ENCODE data around the gene MMP28.

Gene MMP28

GRCh38 chr17:35731917-35732805 is 63.3 kb downstream of the MMP28 start:
- H3K36me3 ChIP-seq (ENCODE audit: insufficient read depth, low read length), result no peaks in the 10 kb centered on the region
- H3K4me3 ChIP-seq (ENCODE audit: low read depth, low read length, poor library complexity, severe bottlenecking), result peak overlapping the region; percentile 57
- no peaks in the 10 kb centered on the region for H3K9me3 ChIP-seq (ENCODE audit: low read length)
- TF ChIP-seq EZH2 (IDR thresholded peaks at IDR 0.05; ENCODE audit: borderline replicate concordance, low read length) (no peak), CTCF (IDR thresholded peaks at IDR 0.05; ENCODE audit: low read length) (no peak)
- no peak overlapping the region for H3K27ac ChIP-seq (ENCODE audit: low read depth, low read length, poor library complexity, severe bottlenecking)
- no peaks in the 10 kb centered on the region for H4K20me1 ChIP-seq (ENCODE audit: insufficient read depth, low read length)
- H3K4me1 ChIP-seq (ENCODE audit: insufficient read depth, low read length, severe bottlenecking), result peaks cover 8% of the 10 kb centered on the region
- no peaks in the 10 kb centered on the region for H3F3A ChIP-seq (ENCODE audit: insufficient read depth, low read length)
- no peaks in the 10 kb centered on the region for H3K9me2 ChIP-seq (ENCODE audit: low read depth, low read length)
- peak overlapping the region; percentile 56 for H3K4me2 ChIP-seq (ENCODE audit: low read length)
- no peak overlapping the region; the same call in 1 of the 2 replicates for H3K9ac ChIP-seq (ENCODE audit: low read length)
- no peak overlapping the region for H2AFZ ChIP-seq (ENCODE audit: low read length)
- no peaks in the 10 kb centered on the region; the same call in none of the 2 replicates for H3K27me3 ChIP-seq (ENCODE audit: insufficient read depth, low read length)
- no peaks in the 10 kb centered on the region for H3K79me2 ChIP-seq (ENCODE audit: insufficient read depth, low read length)

GRCh38 chr17:35731239-35731916 is 64.1 kb downstream of the MMP28 start, which contains the start of gene RASL10B:
Gene RASL10B, plus strand, starts transcription at chr17:35731639. Its CDS starts 3,546 bp downstream, at chr17:35735185.
- TF ChIP-seq EZH2 (IDR thresholded peaks at IDR 0.05; ENCODE audit: borderline replicate concordance, low read length), result no peak
- no peak for TF ChIP-seq CTCF (IDR thresholded peaks at IDR 0.05; ENCODE audit: low read length)
- Histone ChIP-seq H3K27me3 (ENCODE audit: insufficient read depth, low read length) (no peaks in the 10 kb centered on the region; the same call in none of the 2 replicates), H3K79me2 (ENCODE audit: insufficient read depth, low read length) (no peaks in the 10 kb centered on the region), H3K36me3 (ENCODE audit: insufficient read depth, low read length) (no peaks in the 10 kb centered on the region), H3K9me3 (ENCODE audit: low read length) (no peaks in the 10 kb centered on the region), H3K9ac (ENCODE audit: low read length) (peak within 1 kb of the TSS; percentile 44; the same call in 1 of the 2 replicates), H3K4me1 (ENCODE audit: insufficient read depth, low read length, severe bottlenecking) (peaks cover 15% of the 10 kb centered on the region), H3K4me3 (ENCODE audit: low read depth, low read length, poor library complexity, severe bottlenecking) (peak within 1 kb of the TSS; percentile 57), H4K20me1 (ENCODE audit: insufficient read depth, low read length) (no peaks in the 10 kb centered on the region), H2AFZ (ENCODE audit: low read length) (no peak within 1 kb of the TSS), H3K9me2 (ENCODE audit: low read depth, low read length) (no peaks in the 10 kb centered on the region), H3K4me2 (ENCODE audit: low read length) (peak within 1 kb of the TSS; percentile 56), H3K27ac (ENCODE audit: low read depth, low read length, poor library complexity, severe bottlenecking) (no peak within 1 kb of the TSS), H3F3A (ENCODE audit: insufficient read depth, low read length) (no peaks in the 10 kb centered on the region)

GRCh38 chr17:35730400-35731005 is 64.9 kb downstream of the MMP28 start:
- no peaks in the 10 kb centered on the region for H3K79me2 ChIP-seq (ENCODE audit: insufficient read depth, low read length)
- no peak for TF ChIP-seq EZH2 (IDR thresholded peaks at IDR 0.05; ENCODE audit: borderline replicate concordance, low read length)
- no peak for TF ChIP-seq CTCF (IDR thresholded peaks at IDR 0.05; ENCODE audit: low read length)
- no peak overlapping the region for H2AFZ ChIP-seq (ENCODE audit: low read length)
- H3K36me3 ChIP-seq (ENCODE audit: insufficient read depth, low read length), result peaks cover 3% of the 10 kb centered on the region; the same call in 1 of the 2 replicates
- no peaks in the 10 kb centered on the region for H3F3A ChIP-seq (ENCODE audit: insufficient read depth, low read length)
- H3K4me1 ChIP-seq (ENCODE audit: insufficient read depth, low read length, severe bottlenecking), result peaks cover 19% of the 10 kb centered on the region
- H3K27ac ChIP-seq (ENCODE audit: low read depth, low read length, poor library complexity, severe bottlenecking), result no peak overlapping the region
- no peak overlapping the region for H3K4me3 ChIP-seq (ENCODE audit: low read depth, low read length, poor library complexity, severe bottlenecking)
- no peaks in the 10 kb centered on the region; the same call in none of the 2 replicates for H3K27me3 ChIP-seq (ENCODE audit: insufficient read depth, low read length)
- no peaks in the 10 kb centered on the region for H4K20me1 ChIP-seq (ENCODE audit: insufficient read depth, low read length)
- H3K9ac ChIP-seq (ENCODE audit: low read length), result no peak overlapping the region
- no peaks in the 10 kb centered on the region for H3K9me2 ChIP-seq (ENCODE audit: low read depth, low read length)
- H3K9me3 ChIP-seq (ENCODE audit: low read length), result no peaks in the 10 kb centered on the region
- H3K4me2 ChIP-seq (ENCODE audit: low read length), result no peak overlapping the region
